T-helper 2 cell treated with Interferon-gamma antibody and Interleukin-4, amounts not matched to agents 5 μg/mL and 100 μg/mL, for 36 hours (primary cell): ENCODE results near the gene CHERP.

Experiments
- DNase-seq: peaks from one replicate; pipeline ENCODE4 v3.0.0; 2021; ENCODE audit warnings: low spot score
- H3K27ac Mint-ChIP-seq: one replicate; pipeline ENCODE4 v1.8.0; 2021; ENCODE audit warnings: mild to moderate bottlenecking, mixed read lengths
- H3K27me3 Mint-ChIP-seq: one replicate; pipeline ENCODE4 v1.8.0; 2021; ENCODE audit warnings: low read depth, mixed read lengths
- H3K36me3 Mint-ChIP-seq: one replicate; pipeline ENCODE4 v1.8.0; 2021; ENCODE audit warnings: low read depth, mixed read lengths
- H3K4me1 Mint-ChIP-seq: one replicate; pipeline ENCODE4 v1.8.0; 2021; ENCODE audit warnings: low read depth, mixed read lengths
- H3K4me3 Mint-ChIP-seq: one replicate; pipeline ENCODE4 v1.8.0; 2022; ENCODE audit warnings: mild to moderate bottlenecking, moderate library complexity, mixed read lengths
- H3K9me3 Mint-ChIP-seq: one replicate; pipeline ENCODE4 v1.8.0; 2021; ENCODE audit warnings: mixed read lengths

Gene CHERP

DNA sequence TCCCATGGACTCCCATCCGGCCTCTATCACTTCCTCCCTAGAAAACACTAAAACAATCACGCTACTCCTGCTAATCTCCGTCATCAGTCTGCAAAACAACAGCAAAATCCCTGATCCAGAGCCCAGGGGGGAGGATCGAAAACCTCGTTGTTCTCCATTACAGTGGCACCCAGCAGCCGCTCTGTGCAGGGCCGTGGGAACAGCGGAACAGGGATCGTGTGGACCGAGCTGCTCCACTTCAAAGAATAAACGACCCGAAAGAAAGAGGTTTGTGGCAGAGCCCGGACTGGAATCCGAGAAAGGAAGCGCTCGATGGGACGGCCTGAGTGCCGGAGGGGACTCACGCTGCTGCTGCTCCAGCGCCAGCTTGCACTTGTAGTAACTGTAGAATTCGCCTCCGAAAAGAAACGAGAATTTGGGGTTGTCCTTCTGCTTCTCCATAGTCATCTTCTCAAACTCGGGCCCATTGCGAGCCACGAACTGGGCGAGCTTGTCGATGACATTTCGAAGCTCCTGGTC is 652 bp downstream of the CHERP start:
- no peaks in the 10 kb centered on the region for H3K27me3 Mint-ChIP-seq
- H3K4me3 Mint-ChIP-seq, result peak overlapping the region; percentile 82
- DNase-seq, result no peak
- no peaks in the 10 kb centered on the region for H3K9me3 Mint-ChIP-seq
- H3K27ac Mint-ChIP-seq, result peak overlapping the region; percentile 61
- peaks cover 39% of the 10 kb centered on the region for H3K4me1 Mint-ChIP-seq
- H3K36me3 Mint-ChIP-seq, result peaks cover 45% of the 10 kb centered on the region

DNA sequence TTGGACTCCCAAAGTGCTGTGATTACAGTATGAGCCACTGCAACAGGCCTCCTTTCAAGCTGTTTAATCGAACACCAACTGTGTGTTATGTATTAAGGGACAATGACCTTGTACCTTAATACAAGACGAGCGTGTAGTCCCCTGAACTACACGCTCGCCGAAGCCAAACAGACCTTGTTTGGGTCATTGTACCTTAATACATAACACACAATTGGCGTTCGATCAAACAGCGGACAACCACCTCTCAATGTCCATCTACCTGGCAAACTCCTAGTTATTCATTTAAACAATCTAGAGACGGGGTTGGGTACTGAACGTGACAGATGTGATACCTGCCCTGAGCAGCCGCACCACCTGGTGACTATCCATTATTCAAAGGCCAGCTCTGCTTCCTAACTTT is 1.3 kb downstream of the CHERP start:
- peaks cover 51% of the 10 kb centered on the region for H3K36me3 Mint-ChIP-seq
- H3K9me3 Mint-ChIP-seq, result no peaks in the 10 kb centered on the region
- peak overlapping the region; percentile 82 for H3K4me3 Mint-ChIP-seq

DNA sequence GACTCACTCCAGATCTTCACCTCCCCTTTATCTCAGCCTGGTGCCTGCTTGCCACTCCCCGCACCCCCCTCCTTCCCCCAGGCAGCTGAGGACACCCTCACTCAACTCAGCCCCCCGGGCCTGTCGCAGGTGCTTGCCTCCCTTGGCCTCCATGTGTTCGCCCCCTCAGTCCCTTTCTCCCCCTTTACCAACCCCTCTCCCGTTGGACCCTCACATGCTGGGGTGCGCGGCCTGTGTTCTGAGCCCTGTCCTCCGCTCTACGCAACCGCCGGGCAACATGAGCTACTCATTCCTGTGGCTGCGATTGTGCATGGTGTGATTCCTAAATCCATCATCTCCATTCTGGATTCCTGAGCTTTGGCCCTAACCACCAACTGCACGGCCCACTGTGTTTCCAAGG is 5.1 kb downstream of the CHERP start:
- Mint-ChIP-seq H3K36me3 (peaks cover 63% of the 10 kb centered on the region), H3K4me3 (no peak overlapping the region), H3K27me3 (no peaks in the 10 kb centered on the region), H3K9me3 (no peaks in the 10 kb centered on the region), H3K4me1 (peaks cover 26% of the 10 kb centered on the region), H3K27ac (no peak overlapping the region)
- DNase-seq, result no peak

More for the DNA sequence above, 1.3 kb downstream of the CHERP start:
- DNase-seq, result no peak
- peaks cover 39% of the 10 kb centered on the region for H3K4me1 Mint-ChIP-seq
- H3K27ac Mint-ChIP-seq, result peak overlapping the region; percentile 61
- H3K27me3 Mint-ChIP-seq, result no peaks in the 10 kb centered on the region

DNA sequence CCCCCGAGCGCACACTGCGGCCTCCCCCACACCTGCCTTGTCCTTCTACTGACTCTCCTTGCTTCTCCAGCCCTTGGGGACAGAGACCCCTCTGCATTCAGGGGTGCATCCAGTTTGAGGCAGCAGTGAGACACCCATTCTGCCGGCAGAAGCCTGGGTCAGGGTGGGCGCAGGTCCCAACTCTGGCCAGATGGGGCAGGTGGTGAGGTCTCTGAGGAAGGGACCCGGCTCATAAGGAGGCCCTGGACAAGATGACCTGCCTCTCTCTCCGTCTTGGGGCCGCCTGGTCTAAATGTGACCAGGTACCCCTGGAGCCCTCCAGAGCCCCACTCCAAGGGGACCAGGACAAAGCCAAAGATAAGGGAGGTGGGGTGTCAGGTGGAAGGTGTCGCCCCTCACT is 6.1 kb downstream of the CHERP start:
- no peaks in the 10 kb centered on the region for H3K9me3 Mint-ChIP-seq
- H3K4me3 Mint-ChIP-seq, result no peak overlapping the region
- H3K36me3 Mint-ChIP-seq, result peaks cover 66% of the 10 kb centered on the region
- no peak for DNase-seq
- peaks cover 21% of the 10 kb centered on the region for H3K4me1 Mint-ChIP-seq
- H3K27ac Mint-ChIP-seq, result no peak overlapping the region
- no peaks in the 10 kb centered on the region for H3K27me3 Mint-ChIP-seq

GRCh38 chr19:16535381-16535780 is 6.9 kb downstream of the CHERP start:
- Mint-ChIP-seq H3K4me3 (no peak overlapping the region), H3K36me3 (peaks cover 66% of the 10 kb centered on the region), H3K9me3 (no peaks in the 10 kb centered on the region), H3K4me1 (peaks cover 19% of the 10 kb centered on the region), H3K27ac (no peak overlapping the region), H3K27me3 (no peaks in the 10 kb centered on the region)
- DNase-seq, result no peak

DNA sequence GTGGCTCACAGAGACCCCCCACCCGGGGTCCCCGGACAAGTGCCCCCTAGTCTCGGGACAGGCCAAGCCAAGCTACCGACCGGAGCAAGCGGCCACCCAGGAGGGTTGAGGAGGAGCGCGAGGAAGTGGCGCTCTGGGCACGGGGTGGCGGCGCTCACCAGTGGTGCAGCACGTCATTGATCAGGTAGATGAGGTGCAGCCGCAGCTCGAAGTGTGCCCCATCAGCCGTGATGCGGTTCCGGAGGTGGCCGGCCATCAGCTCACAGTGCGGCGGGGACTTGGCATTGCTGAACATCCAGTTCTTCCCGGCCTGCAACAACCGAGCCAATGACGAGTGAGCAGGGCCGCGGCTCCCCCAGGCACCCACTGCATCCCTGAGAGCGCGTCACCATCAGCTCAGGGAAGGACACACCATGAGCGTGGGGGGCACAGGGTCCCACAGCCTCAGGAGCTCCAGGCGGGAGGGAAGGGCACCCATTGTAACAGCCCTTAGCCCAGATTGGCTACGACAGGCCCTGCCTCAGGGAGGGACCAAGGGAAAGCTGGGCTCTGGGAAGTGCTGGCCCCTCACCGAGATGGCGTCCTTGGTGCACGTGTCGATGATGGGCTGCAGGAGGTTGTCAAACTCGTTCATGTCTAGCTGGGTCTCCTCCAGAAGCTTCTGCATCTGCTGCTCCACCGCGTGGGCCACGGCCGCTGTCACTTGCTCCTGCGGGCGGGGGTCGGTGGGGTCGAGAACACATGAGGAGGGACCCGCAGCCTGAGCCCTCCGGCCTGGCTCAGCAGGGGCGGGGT is 9.6 kb downstream of the CHERP start:
- H3K4me3 Mint-ChIP-seq, result no peak overlapping the region

DNA sequence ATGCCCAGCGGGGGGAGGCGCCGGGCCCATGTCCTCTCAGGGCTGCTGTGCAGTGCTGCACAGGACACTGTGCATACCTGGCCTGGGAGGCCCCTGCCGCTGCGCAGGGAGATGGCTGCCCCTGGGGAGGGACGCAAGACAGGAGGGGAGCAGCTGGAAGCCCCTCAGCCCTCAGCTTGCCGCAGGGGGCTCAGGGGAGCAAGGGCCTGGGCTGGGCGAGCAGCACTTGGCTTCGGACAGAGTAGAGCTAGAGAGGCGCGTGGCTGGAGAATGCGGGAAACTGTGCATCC is 10.9 kb downstream of the CHERP start:
- Mint-ChIP-seq H3K4me3 (no peak overlapping the region), H3K4me1 (no peaks in the 10 kb centered on the region), H3K27ac (no peak overlapping the region), H3K9me3 (no peaks in the 10 kb centered on the region), H3K36me3 (peaks cover 61% of the 10 kb centered on the region), H3K27me3 (no peaks in the 10 kb centered on the region)
- DNase-seq, result no peak

More for the DNA sequence above, 9.6 kb downstream of the CHERP start:
- Mint-ChIP-seq H3K9me3 (no peaks in the 10 kb centered on the region), H3K4me1 (peaks cover 4% of the 10 kb centered on the region), H3K27ac (no peak overlapping the region), H3K36me3 (peaks cover 66% of the 10 kb centered on the region), H3K27me3 (no peaks in the 10 kb centered on the region)
- no peak for DNase-seq

DNA sequence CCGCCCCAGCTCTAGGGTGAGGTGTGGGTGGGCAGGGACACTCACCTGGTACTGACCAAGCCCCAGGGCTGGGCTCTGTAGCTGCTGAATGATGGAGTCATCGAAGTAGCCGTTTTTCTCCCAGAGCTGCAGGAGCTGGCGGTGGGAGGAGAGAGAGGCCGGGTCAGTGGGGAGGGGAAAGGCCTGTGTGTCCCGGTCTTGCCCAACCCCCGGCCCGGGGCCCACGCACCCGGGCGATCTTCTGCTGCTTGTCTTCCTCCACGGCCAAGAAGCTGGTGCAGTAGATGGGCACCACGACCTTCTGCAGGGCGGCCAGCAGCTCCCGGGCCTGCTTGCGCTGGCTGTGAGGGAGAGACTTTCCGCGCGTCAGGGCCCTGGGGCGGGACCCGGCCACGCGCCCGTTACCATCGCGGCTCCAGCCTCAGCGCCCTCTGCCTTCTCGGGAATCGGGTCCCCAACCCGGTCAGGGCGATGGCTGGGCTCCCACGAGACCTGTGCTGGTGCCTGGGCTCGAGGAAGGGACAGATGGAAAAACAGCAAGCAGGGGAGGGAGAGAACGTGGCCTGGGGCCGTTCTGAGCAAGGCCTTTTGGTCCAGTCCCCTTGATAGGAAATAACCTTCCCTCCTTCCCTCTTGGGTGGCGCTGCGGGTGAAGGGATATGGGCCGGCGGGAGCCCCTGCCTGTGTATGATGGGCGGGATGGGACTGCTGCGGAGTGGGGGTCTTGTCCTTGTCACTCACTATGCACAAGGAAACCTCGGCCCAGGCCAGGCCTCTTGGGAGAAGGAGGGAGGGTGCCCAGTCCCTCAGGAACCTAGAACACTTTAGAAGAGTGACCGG is 11.5 kb downstream of the CHERP start:
- DNase-seq, result no peak
- no peaks in the 10 kb centered on the region for H3K4me1 Mint-ChIP-seq
- no peak overlapping the region for H3K27ac Mint-ChIP-seq
- H3K36me3 Mint-ChIP-seq, result peaks cover 60% of the 10 kb centered on the region
- H3K27me3 Mint-ChIP-seq, result no peaks in the 10 kb centered on the region
- H3K4me3 Mint-ChIP-seq, result no peak overlapping the region
- H3K9me3 Mint-ChIP-seq, result no peaks in the 10 kb centered on the region

- H3K36me3 Mint-ChIP-seq, result peaks cover 53% of the 10 kb centered on the region
- H3K27ac Mint-ChIP-seq, result no peak overlapping the region
- DNase-seq, result no peak
- no peak overlapping the region for H3K4me3 Mint-ChIP-seq
- H3K27me3 Mint-ChIP-seq, result no peaks in the 10 kb centered on the region
- H3K4me1 Mint-ChIP-seq, result no peaks in the 10 kb centered on the region
- no peaks in the 10 kb centered on the region for H3K9me3 Mint-ChIP-seq
These were observed 12.6 kb downstream of the CHERP start for GRCh38 chr19:16529466-16530144.

DNA sequence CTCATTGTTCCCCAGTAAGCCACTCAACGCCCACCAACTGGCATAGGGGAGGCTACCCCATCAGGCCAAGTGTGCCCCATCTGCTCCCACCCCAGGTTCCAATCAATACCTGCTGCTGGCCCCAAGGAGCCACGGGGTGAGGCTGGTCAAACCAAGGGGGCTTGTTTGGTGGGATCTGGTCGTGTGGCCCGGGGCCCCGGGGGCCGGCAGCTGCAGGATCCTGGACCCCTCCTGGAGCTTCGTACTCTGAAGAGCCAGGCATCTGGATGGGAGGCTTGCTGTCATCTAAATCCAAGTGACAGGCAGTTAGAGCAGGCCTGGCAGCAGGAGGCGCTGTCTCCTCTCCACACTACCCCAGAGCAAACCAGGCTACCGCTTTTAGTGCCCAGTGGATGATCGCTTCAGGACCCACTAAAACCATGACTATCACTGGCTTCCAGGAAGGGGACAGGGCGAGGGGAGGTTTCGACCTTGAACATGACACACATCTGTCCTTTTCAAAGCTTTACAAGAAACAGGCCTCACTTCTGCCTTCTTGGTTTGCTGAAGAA is 14.2 kb downstream of the CHERP start:
- DNase-seq, result peak; percentile 8
- H3K9me3 Mint-ChIP-seq, result no peaks in the 10 kb centered on the region
- H3K27me3 Mint-ChIP-seq, result no peaks in the 10 kb centered on the region
- H3K27ac Mint-ChIP-seq, result no peak overlapping the region
- peaks cover 56% of the 10 kb centered on the region for H3K36me3 Mint-ChIP-seq
- no peak overlapping the region for H3K4me3 Mint-ChIP-seq
- H3K4me1 Mint-ChIP-seq, result no peaks in the 10 kb centered on the region

GRCh38 chr19:16527334-16527935 is 14.8 kb downstream of the CHERP start:
- no peaks in the 10 kb centered on the region for H3K27me3 Mint-ChIP-seq
- DNase-seq, result no peak
- H3K9me3 Mint-ChIP-seq, result no peaks in the 10 kb centered on the region
- H3K4me1 Mint-ChIP-seq, result no peaks in the 10 kb centered on the region
- no peak overlapping the region for H3K4me3 Mint-ChIP-seq
- H3K27ac Mint-ChIP-seq, result no peak overlapping the region
- peaks cover 60% of the 10 kb centered on the region for H3K36me3 Mint-ChIP-seq

GRCh38 chr19:16525751-16526481 is 16.3 kb downstream of the CHERP start:
- no peaks in the 10 kb centered on the region for H3K9me3 Mint-ChIP-seq
- no peak overlapping the region for H3K27ac Mint-ChIP-seq
- peaks cover 50% of the 10 kb centered on the region for H3K36me3 Mint-ChIP-seq
- no peaks in the 10 kb centered on the region for H3K4me1 Mint-ChIP-seq
- DNase-seq, result no peak
- H3K27me3 Mint-ChIP-seq, result no peaks in the 10 kb centered on the region
- no peak overlapping the region for H3K4me3 Mint-ChIP-seq
